ENCODE measurements around the gene GLB1L. TPM values are rescaled to one million over a fixed set of nuclear protein-coding genes. Genes with fewer than 3 reads are reported as not detected.

The GLB1L gene
- total and polyA plus RNA-seq, 12 donors: 1.5 to 5.2 (median 2.4) TPM

DNA sequence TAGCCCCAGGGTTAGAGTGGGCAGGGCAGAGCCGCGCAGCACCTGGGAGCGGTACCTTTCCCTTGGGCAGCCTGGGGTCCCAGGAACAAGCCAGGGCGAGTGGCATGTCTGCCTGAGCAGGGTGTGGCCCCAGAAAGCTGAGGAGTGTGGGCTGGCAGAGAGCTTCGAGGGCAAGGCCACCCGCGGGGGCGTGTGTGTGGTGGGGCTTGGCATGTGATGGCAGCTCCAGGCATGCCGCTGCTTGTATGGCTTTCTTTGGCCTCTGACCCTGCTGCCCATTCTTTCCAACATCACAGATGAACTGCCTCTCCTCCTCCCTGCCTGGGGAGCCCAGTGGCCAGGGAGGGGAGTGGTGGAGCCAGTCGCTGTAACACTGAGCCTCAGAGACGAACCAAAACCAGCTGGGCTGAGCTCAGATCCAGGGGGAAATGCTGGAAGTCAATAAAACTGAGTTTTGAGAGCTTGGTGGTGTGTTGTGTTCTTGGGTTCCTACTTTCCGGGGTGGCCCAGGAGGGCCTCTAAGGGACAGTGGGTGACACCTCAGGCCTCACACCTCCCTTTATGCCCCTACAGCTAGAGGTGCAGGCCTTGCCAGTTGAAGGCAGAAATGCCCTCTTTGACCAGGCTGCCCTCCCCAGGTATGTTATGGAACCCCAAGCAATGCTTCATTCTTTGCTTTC is 41.3 kb upstream of the GLB1L start:
- 82% methylated on average over 12 of the region's 12 CpGs for WGBS, 2 donors
- DNase-seq (no peak), ATAC-seq (no peak)
- no peak overlapping the region for H3K4me3 ChIP-seq
- intact Hi-C loops (cut with DNase I): no loop called here
- H3K27me3 ChIP-seq: no peaks in the 10 kb centered on the region
- no peaks in the 10 kb centered on the region for H3K9me3 ChIP-seq
- TF ChIP-seq CTCF (IDR thresholded peaks at IDR 0.05): no peak
- peak overlapping the region in 4 of 10 donors; percentile 10 to 25 (median 20) for H3K27ac ChIP-seq
- peaks cover 0 to 53% (median 39%) of the 10 kb centered on the region in 9 donors for H3K36me3 ChIP-seq
- peaks cover 0 to 43% (median 0%) of the 10 kb centered on the region in 9 donors for H3K4me1 ChIP-seq

DNA sequence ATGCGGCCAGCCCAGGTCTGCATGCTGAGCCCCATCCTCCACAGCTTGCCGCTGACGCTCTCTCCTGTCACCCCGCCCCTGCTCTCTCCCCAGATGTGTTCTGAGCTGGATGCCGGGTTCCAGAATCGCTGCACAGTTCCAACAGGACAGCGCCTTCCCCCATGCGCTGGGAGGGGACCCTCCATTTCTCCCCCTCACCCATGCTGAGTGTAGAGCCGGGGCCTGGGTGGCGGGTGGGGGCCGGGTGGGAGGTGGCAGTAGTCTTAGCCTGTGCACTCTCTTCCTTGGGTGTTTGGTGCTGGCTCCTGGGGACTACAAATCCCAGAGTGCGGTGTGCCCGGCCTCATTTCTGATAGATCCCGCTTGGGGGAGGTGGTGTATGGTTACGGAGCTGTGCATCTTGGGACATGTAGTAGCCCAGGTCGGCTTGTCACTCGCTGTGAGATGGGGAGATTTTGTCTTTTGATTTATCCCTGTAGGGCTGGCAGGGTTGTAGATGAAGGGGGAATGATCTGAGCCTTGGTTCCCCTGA is 40.7 kb upstream of the GLB1L start:
- ATAC-seq (peak; percentile 6 to 46 (median 34)), DNase-seq (no peak)
- no peaks in the 10 kb centered on the region for H3K27me3 ChIP-seq
- WGBS, 2 donors: 68 to 70% methylated on average over 17 of the region's 17 CpGs
- TF ChIP-seq CTCF (IDR thresholded peaks at IDR 0.05): no peak
- H3K4me1 ChIP-seq: peaks cover 0 to 47% (median 2%) of the 10 kb centered on the region in 9 donors
- peaks cover 0 to 59% (median 43%) of the 10 kb centered on the region in 9 donors for H3K36me3 ChIP-seq
- H3K27ac ChIP-seq: peak overlapping the region in 4 of 10 donors; percentile 10 to 50 (median 25)
- intact Hi-C loops (cut with DNase I): no loop called here
- no peak overlapping the region for H3K4me3 ChIP-seq
- H3K9me3 ChIP-seq: no peaks in the 10 kb centered on the region

- intact Hi-C loops (cut with DNase I): no loop called here
Observed at GRCh38 chr2:219285373-219285735, 40.1 kb upstream of the GLB1L start.

More at GRCh38 chr2:219285373-219285735, 40.1 kb upstream of the GLB1L start:
- no peak for TF ChIP-seq CTCF (IDR thresholded peaks at IDR 0.05)
- H3K4me1 ChIP-seq: peaks cover 0 to 53% (median 8%) of the 10 kb centered on the region in 9 donors
- H3K4me3 ChIP-seq: no peak overlapping the region
- peaks cover 0 to 66% (median 47%) of the 10 kb centered on the region in 9 donors for H3K36me3 ChIP-seq
- ATAC-seq (no peak), DNase-seq (no peak)
- 82 to 89% methylated on average over 12 of the region's 12 CpGs for WGBS, 2 donors
- no peaks in the 10 kb centered on the region for H3K9me3 ChIP-seq
- H3K27ac ChIP-seq: peak overlapping the region in 4 of 10 donors; percentile 19 to 50 (median 20)
- H3K27me3 ChIP-seq: no peaks in the 10 kb centered on the region

Data from heart right ventricle (tissue), 16 donors.